SHP77 treated with DMSO at 0.1 percent for 48 hours (cell line): ENCODE results near the gene LAYN.

Experiments
- DNase-seq: peaks from one replicate; lab custom pipeline; 2025; lab: John Stamatoyannopoulos, UW

LAYN gene

GRCh38 chr11:111531136-111531535, 9.4 kb upstream of the LAYN start:
- DNase-seq: no peak

DNA sequence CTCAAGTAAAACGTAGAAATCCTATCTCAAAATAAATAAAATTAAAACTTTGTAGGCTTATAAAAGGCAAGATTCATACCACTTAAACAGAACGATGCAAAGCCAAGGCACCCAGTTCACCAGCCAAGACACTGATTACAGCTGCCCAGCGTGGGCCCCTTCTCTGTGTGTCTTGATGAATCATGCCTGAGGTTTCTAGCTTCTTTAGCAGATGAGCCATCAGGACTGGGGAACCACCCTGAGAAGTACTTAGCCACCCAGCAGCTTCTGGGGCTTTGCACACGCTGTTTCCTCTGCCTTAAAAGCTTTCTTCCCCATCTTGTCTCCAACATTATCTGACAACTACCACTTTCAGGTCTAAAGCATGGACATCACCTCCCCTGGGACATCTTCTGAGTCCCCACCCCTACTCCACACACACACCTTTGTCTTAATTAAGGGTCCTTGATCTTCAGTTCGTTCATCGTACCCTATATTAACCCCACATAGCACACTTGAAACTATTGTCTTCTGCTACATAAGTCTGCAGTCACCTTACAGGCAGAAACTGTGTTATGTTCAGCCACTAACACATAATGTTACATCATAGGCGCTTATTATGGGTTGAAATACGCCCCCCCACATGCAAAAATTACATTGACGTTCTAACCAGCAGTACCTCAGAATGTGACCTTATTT, 8.7 kb upstream of the LAYN start:
- DNase-seq: no peak

GRCh38 chr11:111532365-111532709, 8.2 kb upstream of the LAYN start:
- DNase-seq: no peak

- DNase-seq: no peak
Measured at GRCh38 chr11:111535281-111535680, 5.2 kb upstream of the LAYN start.

GRCh38 chr11:111537336-111537860, 3.1 kb upstream of the LAYN start:
- DNase-seq: no peak

DNA sequence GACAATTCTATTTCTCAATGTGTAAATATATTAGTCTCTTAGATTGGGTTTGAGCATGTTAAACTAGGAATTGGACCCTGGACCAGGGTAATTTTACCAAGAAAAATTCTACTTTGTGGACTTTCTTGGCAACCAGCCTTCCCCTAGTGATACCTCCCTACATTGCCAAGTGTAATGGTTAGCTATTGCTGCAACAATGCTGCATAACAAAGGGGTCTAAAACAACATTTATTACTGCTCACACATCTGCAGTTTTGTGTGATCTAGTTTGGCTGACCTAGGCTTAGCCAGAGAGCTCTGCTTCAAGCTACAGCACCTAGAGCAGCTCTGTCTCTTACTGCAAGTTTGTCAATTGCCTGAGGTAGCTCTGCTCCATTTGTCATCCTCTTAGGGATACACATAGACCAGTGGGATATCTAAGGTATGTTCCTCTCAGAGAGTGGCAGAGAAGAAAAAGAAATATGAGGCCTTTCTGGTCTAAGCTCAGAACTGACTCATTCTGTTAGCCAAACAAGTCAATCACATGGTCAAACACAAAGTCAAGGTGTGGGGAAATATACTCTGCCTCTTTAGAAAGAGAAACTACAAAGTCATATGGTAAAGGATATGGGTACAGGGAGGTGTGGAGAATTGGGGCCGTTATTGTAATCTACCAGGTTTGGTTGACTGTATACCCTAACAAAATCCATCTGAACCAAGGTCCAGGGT, 2.0 kb upstream of the LAYN start:
- no peak for DNase-seq

GRCh38 chr11:111539426-111540113, 950 bp upstream of the LAYN start:
- no peak for DNase-seq

DNA sequence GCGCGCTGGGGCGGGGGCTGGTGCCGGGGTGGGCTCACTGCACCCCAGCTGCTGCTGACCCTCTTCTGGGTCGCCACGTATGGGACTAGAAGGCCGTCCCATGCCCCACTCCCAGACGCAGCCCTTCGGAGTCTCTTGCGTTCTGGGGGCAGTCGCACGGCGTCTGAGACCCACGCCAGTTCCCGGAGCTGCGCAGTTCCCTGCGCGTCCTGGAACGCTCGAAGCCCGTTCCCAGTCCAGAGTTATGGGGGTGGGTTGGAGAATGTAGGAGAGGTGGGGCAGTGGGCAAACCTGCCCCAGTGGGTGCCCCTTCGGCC, 375 bp downstream of the LAYN start:
- DNase-seq: no peak

DNA sequence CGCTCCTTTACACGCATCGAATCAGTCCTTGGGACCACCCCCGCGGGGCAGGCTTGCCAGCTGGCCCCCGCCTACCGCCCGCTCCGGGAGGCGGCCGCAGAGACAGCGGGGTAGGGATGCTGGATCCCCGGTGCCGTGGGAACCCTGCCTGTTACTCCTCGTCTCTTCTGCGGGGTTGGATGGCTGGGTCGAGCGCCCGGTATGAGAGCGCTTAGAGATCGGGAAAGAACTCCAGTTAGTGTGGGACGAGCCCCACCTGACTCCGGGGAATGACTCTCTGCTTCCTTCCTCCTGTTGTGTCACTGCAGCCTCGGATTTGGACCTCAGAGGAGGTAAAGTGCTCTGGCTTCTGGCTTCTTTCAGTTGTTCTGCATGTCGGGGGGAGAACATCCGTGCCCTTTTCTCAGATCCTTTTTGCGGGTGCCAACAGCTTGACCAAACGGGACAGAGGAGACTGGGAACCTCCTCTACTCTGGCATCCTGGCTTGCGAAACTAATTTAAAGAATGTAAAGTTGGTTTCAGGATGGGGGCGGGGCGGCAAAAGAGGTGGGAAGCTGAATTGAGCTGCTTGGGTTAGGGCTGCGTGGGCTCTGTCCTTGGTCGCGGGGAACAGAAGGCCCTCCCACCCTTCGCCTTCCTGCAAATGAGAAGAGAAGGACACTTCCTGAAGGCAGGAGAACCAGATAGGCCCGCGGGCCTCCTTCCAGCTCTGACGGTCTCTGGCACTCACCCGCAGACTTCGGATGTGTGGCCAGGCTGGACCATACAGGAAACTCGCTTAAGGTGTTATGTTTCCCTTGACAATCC, 938 bp downstream of the LAYN start:
- no peak for DNase-seq

DNA sequence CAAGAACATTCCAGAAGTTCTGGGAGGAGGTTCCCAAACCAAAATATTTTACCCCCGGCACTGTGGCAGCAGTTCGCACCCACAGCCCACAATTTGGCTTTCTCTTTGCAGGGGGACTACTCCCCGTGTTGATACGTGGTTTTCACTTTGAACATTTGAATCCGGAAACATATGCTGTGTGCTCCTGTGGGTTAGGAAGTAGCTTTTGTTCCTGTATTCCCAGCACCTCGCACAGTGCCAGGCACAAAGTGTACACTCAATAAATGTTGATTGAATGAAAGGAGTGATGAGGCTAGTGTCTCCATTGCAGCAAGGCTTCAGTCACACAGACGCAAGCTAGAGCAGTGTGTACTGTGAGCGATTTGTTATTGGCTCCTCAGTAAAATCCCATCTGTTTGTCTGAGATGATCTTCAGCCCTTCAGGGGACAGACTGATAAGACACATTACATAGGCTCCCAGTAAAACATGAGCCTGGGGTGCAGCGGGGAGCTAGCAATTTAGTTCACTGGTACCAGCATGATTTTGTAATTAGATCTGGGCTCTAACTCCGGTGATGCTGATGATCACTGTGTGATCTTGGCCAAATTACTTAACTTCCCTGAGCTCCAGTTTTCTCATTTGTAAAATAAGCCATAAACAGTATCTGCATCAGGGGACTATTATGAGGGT, 2.2 kb downstream of the LAYN start:
- DNase-seq: no peak

- DNase-seq: no peak
Measured at GRCh38 chr11:111548525-111548924, 8.0 kb downstream of the LAYN start.

- no peak for DNase-seq
Measured at GRCh38 chr11:111549196-111549868, 8.8 kb downstream of the LAYN start.

DNA sequence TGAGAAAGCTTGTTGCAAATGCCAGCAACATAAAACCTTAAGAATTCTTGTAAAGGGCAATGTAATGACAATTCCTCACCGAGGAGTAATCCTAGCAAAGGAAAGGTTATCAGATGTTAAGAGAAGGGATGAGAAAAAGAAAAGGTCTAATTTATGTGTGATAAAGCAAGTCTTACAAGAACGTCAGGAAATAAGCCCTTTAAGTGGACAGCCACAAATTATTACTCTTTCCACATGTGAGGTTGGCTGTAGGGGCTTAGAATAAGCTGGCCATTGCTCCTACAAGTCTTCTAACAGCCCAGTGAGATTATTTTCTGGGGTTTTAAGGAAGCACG, 9.3 kb downstream of the LAYN start:
- DNase-seq: no peak

DNA sequence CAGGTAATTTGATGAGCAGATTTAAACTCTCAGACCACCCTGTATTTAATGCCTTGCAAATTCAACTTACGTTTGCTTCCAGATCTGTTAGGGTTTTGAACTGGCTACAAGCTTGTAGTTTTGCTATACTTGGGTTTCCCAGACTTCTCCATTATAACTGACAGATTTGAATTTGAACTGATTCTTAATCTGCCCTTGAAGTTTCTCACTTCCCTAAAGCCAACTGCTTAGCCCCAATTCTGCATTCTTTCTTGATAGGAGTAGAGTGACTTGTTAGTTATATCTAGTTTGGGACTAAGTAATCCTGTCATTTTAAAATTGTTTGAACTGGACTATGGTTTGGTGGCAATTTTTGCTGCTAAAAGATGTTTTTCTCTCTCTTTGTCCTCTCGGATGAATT, 9.7 kb downstream of the LAYN start:
- no peak for DNase-seq

- no peak for DNase-seq
Measured at GRCh38 chr11:111554532-111554931, 14.0 kb downstream of the LAYN start.

- DNase-seq: no peak
Measured at GRCh38 chr11:111555255-111555654, 14.7 kb downstream of the LAYN start.

- DNase-seq: no peak
Measured at GRCh38 chr11:111557425-111558111, 17.0 kb downstream of the LAYN start.

DNA sequence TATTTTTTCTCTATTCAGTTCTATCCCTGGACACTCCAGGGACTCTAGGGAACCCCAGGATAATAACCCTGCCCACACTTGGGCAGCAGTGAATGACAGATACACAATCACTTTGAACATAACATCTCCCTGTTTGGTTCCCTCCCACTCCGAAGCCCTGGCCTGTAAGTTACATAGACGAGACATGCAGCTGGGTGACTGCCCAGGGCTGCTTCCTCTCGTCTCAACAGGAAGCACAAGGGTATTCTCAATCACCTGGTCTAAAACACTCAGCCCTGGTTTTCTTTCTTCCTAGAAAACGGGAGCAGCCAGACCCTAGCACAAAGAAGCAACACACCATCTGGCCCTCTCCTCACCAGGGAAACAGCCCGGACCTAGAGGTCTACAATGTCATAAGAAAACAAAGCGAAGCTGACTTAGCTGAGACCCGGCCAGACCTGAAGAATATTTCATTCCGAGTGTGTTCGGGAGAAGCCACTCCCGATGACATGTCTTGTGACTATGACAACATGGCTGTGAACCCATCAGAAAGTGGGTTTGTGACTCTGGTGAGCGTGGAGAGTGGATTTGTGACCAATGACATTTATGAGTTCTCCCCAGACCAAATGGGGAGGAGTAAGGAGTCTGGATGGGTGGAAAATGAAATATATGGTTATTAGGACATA, 19.4 kb downstream of the LAYN start:
- no peak for DNase-seq

DNA sequence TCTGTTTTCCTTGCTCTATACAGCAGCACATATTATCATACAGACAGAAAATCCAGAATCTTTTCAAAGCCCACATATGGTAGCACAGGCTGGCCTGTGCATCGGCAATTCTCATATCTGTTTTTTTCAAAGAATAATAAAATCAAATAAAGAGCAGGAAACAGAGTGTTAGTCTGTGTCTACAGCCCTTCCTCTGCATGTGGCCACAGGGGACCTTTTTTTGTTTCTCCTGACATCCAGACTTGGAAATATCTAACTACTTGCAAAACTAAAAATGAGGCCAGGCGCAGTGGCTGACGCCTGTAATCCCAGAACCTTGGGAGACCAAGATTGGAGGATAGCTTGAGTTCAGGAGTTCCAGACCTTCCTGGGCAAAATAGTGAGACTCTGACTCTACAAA, 20.3 kb downstream of the LAYN start:
- DNase-seq: no peak

GRCh38 chr11:111561306-111561705, 20.8 kb downstream of the LAYN start:
- no peak for DNase-seq
